IPS-18c (cell line): ENCODE results near the gene TAF13.

Experiments
- H3K4me3 ChIP-seq: 2 replicates; pipeline ENCODE4 v1.7.0; 2013; ENCODE audit warnings: low read depth, mild to moderate bottlenecking, low read length, moderate library complexity; ENCODE audit not compliant: insufficient read depth
- H3K9me3 ChIP-seq: one replicate; pipeline ENCODE4 v1.6.1; 2013; ENCODE audit warnings: mild to moderate bottlenecking, low read length, moderate library complexity; ENCODE audit not compliant: control insufficient read depth, insufficient read depth

Gene TAF13

GRCh38 chr1:109096120-109096519 is 20.3 kb upstream of the TAF13 start:
- Histone ChIP-seq H3K9me3 (no peaks in the 10 kb centered on the region), H3K4me3 (no peak overlapping the region)

GRCh38 chr1:109095631-109096030 is 19.8 kb upstream of the TAF13 start:
- H3K9me3 ChIP-seq: no peaks in the 10 kb centered on the region
- H3K4me3 ChIP-seq: no peak overlapping the region

- H3K9me3 ChIP-seq: no peaks in the 10 kb centered on the region
- H3K4me3 ChIP-seq: no peak overlapping the region
Measured at GRCh38 chr1:109094871-109095270, 19.1 kb upstream of the TAF13 start.

GRCh38 chr1:109094377-109094803 is 18.6 kb upstream of the TAF13 start:
- H3K4me3 ChIP-seq: no peak overlapping the region
- H3K9me3 ChIP-seq: no peaks in the 10 kb centered on the region

- H3K4me3 ChIP-seq: peak overlapping the region; percentile 88
Measured at GRCh38 chr1:109091839-109092193, 16.0 kb upstream of the TAF13 start.

GRCh38 chr1:109091078-109091838 is 15.5 kb upstream of the TAF13 start:
- H3K4me3 ChIP-seq: peak overlapping the region; percentile 88
- no peaks in the 10 kb centered on the region for H3K9me3 ChIP-seq

More at GRCh38 chr1:109091839-109092193, 16.0 kb upstream of the TAF13 start:
- H3K9me3 ChIP-seq: no peaks in the 10 kb centered on the region

- H3K9me3 ChIP-seq: no peaks in the 10 kb centered on the region
- H3K4me3 ChIP-seq: peak within 1 kb of the TSS; percentile 88
Measured at GRCh38 chr1:109090196-109091077, 14.6 kb upstream of the TAF13 start, which contains the start of gene TMEM167B. TMEM167B (plus strand) TSS chr1:109090764; CDS start chr1:109090873, 109 bp downstream.

GRCh38 chr1:109089242-109090015 is 13.6 kb upstream of the TAF13 start:
- H3K4me3 ChIP-seq: no peak overlapping the region
- no peaks in the 10 kb centered on the region for H3K9me3 ChIP-seq

GRCh38 chr1:109084563-109085517 is 9.0 kb upstream of the TAF13 start:
- H3K4me3 ChIP-seq: no peak overlapping the region

GRCh38 chr1:109083923-109084322 is 8.1 kb upstream of the TAF13 start:
- Histone ChIP-seq H3K4me3 (no peak overlapping the region), H3K9me3 (no peaks in the 10 kb centered on the region)

More at GRCh38 chr1:109084563-109085517, 9.0 kb upstream of the TAF13 start:
- no peaks in the 10 kb centered on the region for H3K9me3 ChIP-seq

- no peak overlapping the region for H3K4me3 ChIP-seq
- H3K9me3 ChIP-seq: no peaks in the 10 kb centered on the region
Measured at GRCh38 chr1:109083501-109083900, 7.7 kb upstream of the TAF13 start.

GRCh38 chr1:109080441-109081082 is 4.8 kb upstream of the TAF13 start:
- no peak overlapping the region for H3K4me3 ChIP-seq
- no peaks in the 10 kb centered on the region for H3K9me3 ChIP-seq

GRCh38 chr1:109079240-109079622 is 3.4 kb upstream of the TAF13 start:
- Histone ChIP-seq H3K4me3 (no peak overlapping the region), H3K9me3 (no peaks in the 10 kb centered on the region)

GRCh38 chr1:109078317-109078716 is 2.5 kb upstream of the TAF13 start:
- H3K4me3 ChIP-seq: no peak overlapping the region
- H3K9me3 ChIP-seq: no peaks in the 10 kb centered on the region

GRCh38 chr1:109069294-109069693 is 6.5 kb downstream of the TAF13 start:
- no peaks in the 10 kb centered on the region for H3K9me3 ChIP-seq
- H3K4me3 ChIP-seq: no peak overlapping the region

GRCh38 chr1:109067883-109068282 is 7.9 kb downstream of the TAF13 start:
- no peaks in the 10 kb centered on the region for H3K9me3 ChIP-seq
- no peak overlapping the region for H3K4me3 ChIP-seq
